ENCODE data around the gene ISCU.

ISCU gene

GRCh38 chr12:108562348-108563135 is at the start of gene ISCU:
Gene ISCU (plus strand): TSS chr12:108562596. CDS start chr12:108562623, 27 bp downstream.
- Histone ChIP-seq H3K27me3 (ENCODE audit: insufficient read depth, insufficient read length) (no peaks in the 10 kb centered on the region), H3K36me3 (ENCODE audit: insufficient read depth, insufficient read length, low read length) (peaks cover 64% of the 10 kb centered on the region), H3K4me3 (ENCODE audit: insufficient read length, low read depth) (peak within 1 kb of the TSS; percentile 97), H3K9ac (ENCODE audit: insufficient read length, low read depth) (peak within 1 kb of the TSS; percentile 100), H3K4me1 (ENCODE audit: insufficient read depth, insufficient read length) (peaks cover 5% of the 10 kb centered on the region), H3K9me3 (ENCODE audit: insufficient read depth, low read length) (no peaks in the 10 kb centered on the region)
- TF ChIP-seq ZNF274 (IDR thresholded peaks at IDR 0.05; ENCODE audit: low read depth, low read length) (no peak), YY1 (IDR thresholded peaks at IDR 0.05; ENCODE audit: insufficient read depth, insufficient read length) (peak; percentile 81)
- DNase-seq (ENCODE audit: low read depth, low spot score): peak; percentile 99

GRCh38 chr12:108514468-108514972 is 47.9 kb upstream of the ISCU start:
- TF ChIP-seq ZNF274 (IDR thresholded peaks at IDR 0.05; ENCODE audit: low read depth, low read length): no peak
- TF ChIP-seq YY1 (IDR thresholded peaks at IDR 0.05; ENCODE audit: insufficient read depth, insufficient read length): no peak
- TF ChIP-seq SUZ12 (IDR thresholded peaks at IDR 0.05; ENCODE audit: extremely low read depth, insufficient read depth, insufficient read length): no peak
- Histone ChIP-seq H3K4me1 (ENCODE audit: insufficient read depth, insufficient read length) (peaks cover 2% of the 10 kb centered on the region), H3K27me3 (ENCODE audit: insufficient read depth, insufficient read length) (no peaks in the 10 kb centered on the region), H3K9me3 (ENCODE audit: insufficient read depth, low read length) (peaks cover 5% of the 10 kb centered on the region; the same call in 1 of the 2 replicates), H3K9ac (ENCODE audit: insufficient read length, low read depth) (peak overlapping the region; percentile 68), H3K4me3 (ENCODE audit: insufficient read length, low read depth) (peak overlapping the region; percentile 36), H3K36me3 (ENCODE audit: insufficient read depth, insufficient read length, low read length) (peaks cover 28% of the 10 kb centered on the region)
- no peak for DNase-seq (ENCODE audit: low read depth, low spot score)

GRCh38 chr12:108514973-108515814 is 47.2 kb upstream of the ISCU start, which contains the start of gene FICD:
Gene FICD (plus strand): TSS chr12:108515277. CDS start chr12:108516973, 1,696 bp downstream.
- DNase-seq (ENCODE audit: low read depth, low spot score): peak; percentile 99
- peaks cover 2% of the 10 kb centered on the region for H3K4me1 ChIP-seq (ENCODE audit: insufficient read depth, insufficient read length)
- H3K27me3 ChIP-seq (ENCODE audit: insufficient read depth, insufficient read length): no peaks in the 10 kb centered on the region
- peak within 1 kb of the TSS; percentile 83 for H3K9ac ChIP-seq (ENCODE audit: insufficient read length, low read depth)
- H3K4me3 ChIP-seq (ENCODE audit: insufficient read length, low read depth): peak within 1 kb of the TSS; percentile 87
- H3K9me3 ChIP-seq (ENCODE audit: insufficient read depth, low read length): no peaks in the 10 kb centered on the region
- peaks cover 35% of the 10 kb centered on the region for H3K36me3 ChIP-seq (ENCODE audit: insufficient read depth, insufficient read length, low read length)
- TF ChIP-seq ZNF274 (IDR thresholded peaks at IDR 0.05; ENCODE audit: low read depth, low read length) (no peak), SUZ12 (IDR thresholded peaks at IDR 0.05; ENCODE audit: extremely low read depth, insufficient read depth, insufficient read length) (no peak), YY1 (IDR thresholded peaks at IDR 0.05; ENCODE audit: insufficient read depth, insufficient read length) (no peak)

- no peaks in the 10 kb centered on the region for H3K9me3 ChIP-seq (ENCODE audit: insufficient read depth, low read length)
- H3K9ac ChIP-seq (ENCODE audit: insufficient read length, low read depth): peak overlapping the region; percentile 83
- TF ChIP-seq SUZ12 (IDR thresholded peaks at IDR 0.05; ENCODE audit: extremely low read depth, insufficient read depth, insufficient read length) (no peak), YY1 (IDR thresholded peaks at IDR 0.05; ENCODE audit: insufficient read depth, insufficient read length) (no peak), ZNF274 (IDR thresholded peaks at IDR 0.05; ENCODE audit: low read depth, low read length) (no peak)
- DNase-seq (ENCODE audit: low read depth, low spot score): no peak
- H3K27me3 ChIP-seq (ENCODE audit: insufficient read depth, insufficient read length): no peaks in the 10 kb centered on the region
- peak overlapping the region; percentile 87 for H3K4me3 ChIP-seq (ENCODE audit: insufficient read length, low read depth)
- peaks cover 2% of the 10 kb centered on the region for H3K4me1 ChIP-seq (ENCODE audit: insufficient read depth, insufficient read length)
- H3K36me3 ChIP-seq (ENCODE audit: insufficient read depth, insufficient read length, low read length): peaks cover 42% of the 10 kb centered on the region
Observed at GRCh38 chr12:108515916-108516315, 46.5 kb upstream of the ISCU start.

GRCh38 chr12:108516511-108517275 is 45.7 kb upstream of the ISCU start:
- Histone ChIP-seq H3K36me3 (ENCODE audit: insufficient read depth, insufficient read length, low read length) (peaks cover 50% of the 10 kb centered on the region), H3K4me3 (ENCODE audit: insufficient read length, low read depth) (no peak overlapping the region), H3K27me3 (ENCODE audit: insufficient read depth, insufficient read length) (no peaks in the 10 kb centered on the region), H3K9ac (ENCODE audit: insufficient read length, low read depth) (no peak overlapping the region), H3K9me3 (ENCODE audit: insufficient read depth, low read length) (no peaks in the 10 kb centered on the region), H3K4me1 (ENCODE audit: insufficient read depth, insufficient read length) (peaks cover 2% of the 10 kb centered on the region)
- DNase-seq (ENCODE audit: low read depth, low spot score): no peak
- TF ChIP-seq SUZ12 (IDR thresholded peaks at IDR 0.05; ENCODE audit: extremely low read depth, insufficient read depth, insufficient read length): no peak

GRCh38 chr12:108517288-108518100 is 44.9 kb upstream of the ISCU start:
- Histone ChIP-seq H3K9me3 (ENCODE audit: insufficient read depth, low read length) (no peaks in the 10 kb centered on the region), H3K27me3 (ENCODE audit: insufficient read depth, insufficient read length) (no peaks in the 10 kb centered on the region), H3K4me3 (ENCODE audit: insufficient read length, low read depth) (no peak overlapping the region), H3K4me1 (ENCODE audit: insufficient read depth, insufficient read length) (peaks cover 2% of the 10 kb centered on the region), H3K36me3 (ENCODE audit: insufficient read depth, insufficient read length, low read length) (peaks cover 58% of the 10 kb centered on the region), H3K9ac (ENCODE audit: insufficient read length, low read depth) (no peak overlapping the region)
- DNase-seq (ENCODE audit: low read depth, low spot score): no peak
- TF ChIP-seq SUZ12 (IDR thresholded peaks at IDR 0.05; ENCODE audit: extremely low read depth, insufficient read depth, insufficient read length) (no peak), ZNF274 (IDR thresholded peaks at IDR 0.05; ENCODE audit: low read depth, low read length) (no peak), YY1 (IDR thresholded peaks at IDR 0.05; ENCODE audit: insufficient read depth, insufficient read length) (no peak)

All from NT2/D1 (cell line).